Ovary (tissue), 9 donors: ENCODE measurements around the gene MYO5C. TPM values are rescaled to one million over a fixed set of nuclear protein-coding genes. Genes with fewer than 3 reads are reported as not detected.

Experiments used
- DNase-seq, 5 donors: peaks; one replicate each; pipeline ENCODE4 v3.0.0-alpha.2; 2019 to 2020
- H3K27ac ChIP-seq, 2 donors: fragments of 200-600 bp; one replicate each; pipeline versions ENCODE4 v1.5.1 to v1.8.0; 2019 to 2022
- H3K27me3 ChIP-seq: fragments of 200-600 bp; one replicate; pipeline ENCODE4 v1.8.0; 2022
- H3K36me3 ChIP-seq: fragments of 200-600 bp; sonication (generic); one replicate; pipeline ENCODE4 v1.5.1; 2019
- H3K4me1 ChIP-seq: one replicate; pipeline ENCODE4 v1.8.1; 2013; ENCODE audit warnings: mild to moderate bottlenecking, moderate library complexity; ENCODE audit not compliant: insufficient read depth
- H3K4me3 ChIP-seq: fragments of 200-600 bp; sonication (generic); one replicate; pipeline ENCODE4 v1.5.1; 2017
- H3K9me3 ChIP-seq, 2 donors: fragments of 200-600 bp in 1 of 2; sonication (generic) in 1 of 2; one replicate each; pipeline versions ENCODE4 v1.5.1 to v1.8.1; 2013 to 2019; ENCODE audit warnings: mild to moderate bottlenecking in 1 of 2, moderate library complexity in 1 of 2
- EP300 ChIP-seq: sonication (generic); formaldehyde crosslinking; IDR thresholded peaks from one replicate; pipeline ENCODE4 v1.6.1; 2017; ENCODE audit warnings: antibody characterized with exemption
- POLR2A ChIP-seq: fragments of 450-650 bp; IDR thresholded peaks from one replicate; pipeline ENCODE4 v1.6.1; 2017; ENCODE audit warnings: antibody characterized with exemption, mild to moderate bottlenecking, moderate library complexity
- WGBS, 3 donors: extraction: QIAGEN DNeasy Blood & Tissue Kit in 1 of 3; methylation state at CpG; one replicate each; pipeline versions ENCODE4 v1.1.5 to v1.1.7; 2013 to 2017; 5-methylcytosine and 5-hydroxymethylcytosine counted together
- intact Hi-C, 4 donors: fragments of 100-400 bp; cut with DNase I; formaldehyde crosslinking; loops; one replicate each; pipeline versions ENCODE4 v1.11.0 to v1.15.1; 2022 to 2023
- polyA plus RNA-seq, 2 donors: library from polyadenylated mRNA; stranded (reverse); fragments of 200-250 nt in 1 of 2; fragments of 350-450 nt in 1 of 2; fragmentation: Illumina TruSeq in 1 of 2; extraction: RNeasy Lipid Tissue Mini Kit (QIAGEN cat#74804) in 1 of 2; gene quantifications; one replicate each; pipeline ENCODE4 v1.2.3, GENCODE V29; 2013 to 2014
- total RNA-seq, 7 donors: library from RNA; depleted of rRNA in 2 of 7; stranded (reverse); fragments of >200 nt in 2 of 7; fragmentation: NEBNext Ultra II Directional in 3 of 7; extraction: Animal tissue kit (Norgen Biotek cat#: 25700) in 3 of 7; gene quantifications; one replicate each; pipeline versions ENCODE4 v1.1.0 to v1.2.4, GENCODE V29; 2016 to 2023
- TF ChIP-seq, protein P1 (sequence below), 3 donors: fragments of 450-650 bp in 2 of 3; fragments of 200-600 bp in 1 of 3; IDR thresholded peaks; one replicate each; pipeline versions ENCODE4 v1.5.1 to v1.8.0; 2016 to 2022; ENCODE audit warnings: antibody characterized with exemption in 3 of 3, mild to moderate bottlenecking in 1 of 3
- donor health status: DM: no; HTN: no; CAD: no; lungs with moderate emphysema.
- donor health status: DM: no; HTN: no; CAD: no.
- donor health status: Bipolar disorder and iron deficiency.
- donor health status: DM: yes; HTN: yes; CAD: no.
- donor health status: DM: no; HTN: no; CAD: no.
- donor health status: DM: yes; HTN: yes; CAD: no.

MYO5C gene
- total and polyA plus RNA-seq, 9 donors, result 1.1 to 23.6 (median 7.1) TPM

DNA sequence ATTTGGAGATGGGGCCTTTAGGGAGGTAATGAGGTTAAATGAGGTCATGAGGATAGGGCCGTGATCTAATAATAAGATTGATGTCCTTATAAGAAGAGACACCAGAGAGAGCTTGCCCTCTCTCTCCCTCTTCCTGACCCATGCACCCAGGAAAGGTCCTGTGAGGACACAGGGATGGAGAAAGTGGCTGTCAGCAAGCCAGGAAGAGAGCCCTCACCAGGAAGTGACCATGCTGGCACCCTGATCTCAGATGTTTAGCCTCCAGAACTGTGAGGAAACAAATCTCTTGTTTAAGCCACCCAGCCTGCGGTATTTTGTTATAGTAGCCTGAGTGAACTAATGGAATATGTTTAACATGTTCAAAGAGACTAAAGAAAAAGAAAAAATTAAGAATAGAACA lies 89.2 kb downstream of the MYO5C start:
- intact Hi-C loops, result no loop called here
- TF ChIP-seq, protein P1, sequence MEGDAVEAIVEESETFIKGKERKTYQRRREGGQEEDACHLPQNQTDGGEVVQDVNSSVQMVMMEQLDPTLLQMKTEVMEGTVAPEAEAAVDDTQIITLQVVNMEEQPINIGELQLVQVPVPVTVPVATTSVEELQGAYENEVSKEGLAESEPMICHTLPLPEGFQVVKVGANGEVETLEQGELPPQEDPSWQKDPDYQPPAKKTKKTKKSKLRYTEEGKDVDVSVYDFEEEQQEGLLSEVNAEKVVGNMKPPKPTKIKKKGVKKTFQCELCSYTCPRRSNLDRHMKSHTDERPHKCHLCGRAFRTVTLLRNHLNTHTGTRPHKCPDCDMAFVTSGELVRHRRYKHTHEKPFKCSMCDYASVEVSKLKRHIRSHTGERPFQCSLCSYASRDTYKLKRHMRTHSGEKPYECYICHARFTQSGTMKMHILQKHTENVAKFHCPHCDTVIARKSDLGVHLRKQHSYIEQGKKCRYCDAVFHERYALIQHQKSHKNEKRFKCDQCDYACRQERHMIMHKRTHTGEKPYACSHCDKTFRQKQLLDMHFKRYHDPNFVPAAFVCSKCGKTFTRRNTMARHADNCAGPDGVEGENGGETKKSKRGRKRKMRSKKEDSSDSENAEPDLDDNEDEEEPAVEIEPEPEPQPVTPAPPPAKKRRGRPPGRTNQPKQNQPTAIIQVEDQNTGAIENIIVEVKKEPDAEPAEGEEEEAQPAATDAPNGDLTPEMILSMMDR (IDR thresholded peaks at IDR 0.05), result no peak
- no peak for TF ChIP-seq POLR2A
- no peak for TF ChIP-seq EP300
- Histone ChIP-seq H3K27ac (no peak overlapping the region), H3K9me3 (no peaks in the 10 kb centered on the region), H3K4me1 (no peaks in the 10 kb centered on the region), H3K36me3 (no peaks in the 10 kb centered on the region), H3K4me3 (no peak overlapping the region), H3K27me3 (no peaks in the 10 kb centered on the region)
- 81 to 86% (median 85%) methylated on average over 2 of the region's 2 CpGs for WGBS, 3 donors
- DNase-seq, result no peak

DNA sequence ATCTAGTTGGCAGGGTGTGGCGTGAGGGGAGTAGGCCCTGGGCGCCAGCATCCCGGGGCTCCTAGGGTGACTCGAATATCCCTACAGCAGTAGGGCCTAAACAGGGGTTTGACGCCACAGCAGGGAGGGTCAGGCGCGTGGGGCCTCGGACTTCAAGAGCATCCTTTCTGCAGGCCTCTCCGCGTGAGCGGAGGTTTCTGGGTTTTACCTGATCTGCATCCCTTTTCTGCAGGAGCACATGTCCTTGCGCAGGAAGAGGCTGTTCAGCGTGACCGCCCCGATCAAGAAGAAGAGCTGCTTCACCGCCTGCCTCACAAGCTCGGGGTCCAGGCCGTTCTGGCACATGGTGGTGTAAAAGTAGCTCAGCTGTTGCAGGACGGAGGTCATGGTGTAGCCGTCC lies 90.9 kb downstream of the MYO5C start:
- H3K4me1 ChIP-seq, result no peaks in the 10 kb centered on the region
- intact Hi-C loops, result no loop called here
- no peak for DNase-seq
- H3K27me3 ChIP-seq, result no peaks in the 10 kb centered on the region
- H3K4me3 ChIP-seq, result no peak overlapping the region
- no peaks in the 10 kb centered on the region for H3K36me3 ChIP-seq
- 96 to 98% (median 97%) methylated on average over 15 to 20 of the region's 20 CpGs for WGBS, 3 donors
- H3K9me3 ChIP-seq, result no peaks in the 10 kb centered on the region
- TF ChIP-seq EP300 (no peak), POLR2A (no peak)
- TF ChIP-seq, protein P1 (IDR thresholded peaks at IDR 0.05), result no peak
- H3K27ac ChIP-seq, result no peak overlapping the region

DNA sequence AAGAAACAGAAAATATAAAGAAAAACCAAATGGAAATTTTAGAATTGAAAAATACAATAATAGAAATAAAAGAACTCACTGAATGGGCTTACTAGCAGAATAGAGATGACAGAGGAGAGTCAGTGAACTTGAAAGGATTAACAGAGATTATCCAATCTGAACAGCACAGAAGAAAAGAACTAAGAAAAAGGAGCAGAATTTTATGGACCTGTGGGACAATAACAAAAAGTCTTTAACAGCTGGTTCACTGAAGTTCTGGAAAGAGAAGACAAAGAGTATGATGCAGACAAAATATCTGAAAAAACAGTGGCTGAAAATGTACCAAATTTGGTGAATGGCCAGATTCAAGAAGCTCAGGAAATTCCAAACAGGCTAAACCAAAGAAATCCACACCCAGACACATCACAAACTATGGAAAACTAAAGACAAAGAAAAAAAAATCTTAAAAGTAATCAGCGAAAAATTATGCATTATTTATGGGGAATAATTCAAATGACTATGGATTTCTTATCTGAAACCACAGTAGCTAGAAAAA lies 94.7 kb downstream of the MYO5C start:
- intact Hi-C loops, result no loop called here
- no peaks in the 10 kb centered on the region for H3K27me3 ChIP-seq
- WGBS, 3 donors, result 13 to 33% (median 16%) methylated on average over 1 of the region's 1 CpG

DNA sequence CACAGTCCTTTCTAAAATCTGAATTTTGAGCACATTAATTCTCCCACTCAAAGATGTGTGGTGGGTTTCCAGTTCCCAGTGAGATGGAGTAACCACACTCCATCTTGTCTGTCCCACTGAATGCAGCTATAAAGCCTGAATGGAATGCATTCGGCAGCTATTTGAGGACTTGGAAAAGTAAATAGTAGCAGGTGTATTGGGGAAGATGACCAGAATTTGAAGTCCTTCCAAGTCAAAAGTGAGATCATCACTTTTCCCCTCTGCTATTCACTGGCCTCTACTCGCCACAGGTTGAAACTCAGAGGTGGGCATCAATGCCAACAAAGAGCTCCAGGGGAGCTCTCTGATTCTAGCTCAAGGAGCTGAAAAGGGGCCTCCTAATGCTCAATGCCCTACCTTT lies 96.3 kb downstream of the MYO5C start:
- DNase-seq, result no peak
- H3K36me3 ChIP-seq, result no peaks in the 10 kb centered on the region
- intact Hi-C loops, result no loop called here
- no peaks in the 10 kb centered on the region for H3K27me3 ChIP-seq
- H3K4me1 ChIP-seq, result no peaks in the 10 kb centered on the region
- no peak overlapping the region for H3K27ac ChIP-seq
- H3K4me3 ChIP-seq, result no peak overlapping the region
- no peaks in the 10 kb centered on the region for H3K9me3 ChIP-seq
- WGBS, 3 donors, result 93 to 97% (median 94%) methylated on average over 2 of the region's 2 CpGs
- TF ChIP-seq, protein P1 (IDR thresholded peaks at IDR 0.05), result no peak
- no peak for TF ChIP-seq POLR2A
- no peak for TF ChIP-seq EP300

More for the DNA sequence above, 94.7 kb downstream of the MYO5C start:
- H3K36me3 ChIP-seq, result no peaks in the 10 kb centered on the region
- no peaks in the 10 kb centered on the region for H3K4me1 ChIP-seq
- TF ChIP-seq, protein P1 (IDR thresholded peaks at IDR 0.05), result no peak
- TF ChIP-seq EP300 (no peak), POLR2A (no peak)
- no peak overlapping the region for H3K4me3 ChIP-seq
- H3K27ac ChIP-seq, result no peak overlapping the region
- H3K9me3 ChIP-seq, result no peaks in the 10 kb centered on the region
- no peak for DNase-seq
